UCSD-AML1 (cell line): ENCODE data around the gene ARHGEF7.

Experiments used
- DNase-seq: peaks from one replicate; lab custom pipeline; 2025; ENCODE audit not compliant: unreplicated experiment; lab: John Stamatoyannopoulos, UW

Gene ARHGEF7

DNA sequence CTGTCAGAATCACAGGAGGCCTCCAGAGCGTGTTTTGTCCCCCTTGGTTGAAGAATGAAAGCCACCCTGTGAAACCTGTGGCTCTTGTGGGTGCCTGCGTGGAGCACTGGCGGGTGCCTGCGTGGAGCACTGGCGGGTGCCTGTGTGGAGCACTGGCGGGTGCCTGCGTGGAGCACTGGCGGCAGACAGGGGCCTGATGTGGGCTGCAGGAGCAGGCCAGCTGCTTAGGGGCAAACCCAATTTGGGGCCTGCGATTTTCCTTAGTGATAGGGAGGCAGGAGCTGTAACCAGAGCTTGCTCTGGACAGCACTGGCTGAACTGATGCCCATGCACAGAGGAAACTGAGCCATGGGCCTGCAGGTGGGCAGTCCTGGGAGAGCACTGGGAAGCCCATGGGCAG lies 24.3 kb downstream of the ARHGEF7 start:
- no peak for DNase-seq

DNA sequence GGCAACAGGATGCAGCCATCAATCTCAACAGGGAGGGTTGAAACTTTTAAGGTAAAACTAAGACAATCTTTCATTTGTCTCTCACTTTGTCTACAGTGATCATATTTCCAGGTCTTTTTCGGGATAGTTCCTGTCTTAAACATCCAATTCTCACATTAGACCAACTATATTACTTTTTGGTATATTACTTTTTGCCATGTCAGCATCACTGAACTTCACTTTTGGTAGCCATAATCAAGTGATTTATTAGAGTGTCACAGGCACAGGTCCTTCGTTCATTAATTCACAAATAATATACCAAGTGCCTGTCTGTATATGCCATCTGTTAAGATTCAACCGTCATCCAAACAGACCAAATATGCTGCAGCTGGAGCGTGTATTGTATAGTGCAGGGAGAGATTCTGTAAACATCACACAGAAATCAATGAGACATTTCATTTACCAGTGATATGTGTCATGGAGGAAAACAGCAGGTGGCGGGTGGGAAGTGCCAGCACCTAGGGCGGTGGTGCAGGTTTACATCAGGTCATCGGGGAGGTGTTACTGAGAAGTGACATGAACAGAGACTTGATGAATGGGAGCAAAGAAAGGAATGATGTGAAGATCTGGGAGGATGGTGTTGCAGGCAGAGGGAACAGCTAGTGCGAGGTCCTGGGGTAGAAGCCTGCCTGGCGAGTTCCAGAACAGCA lies 24.9 kb downstream of the ARHGEF7 start:
- no peak for DNase-seq

- no peak for DNase-seq
These were observed 25.5 kb downstream of the ARHGEF7 start for GRCh38 chr13:111140562-111141105.

DNA sequence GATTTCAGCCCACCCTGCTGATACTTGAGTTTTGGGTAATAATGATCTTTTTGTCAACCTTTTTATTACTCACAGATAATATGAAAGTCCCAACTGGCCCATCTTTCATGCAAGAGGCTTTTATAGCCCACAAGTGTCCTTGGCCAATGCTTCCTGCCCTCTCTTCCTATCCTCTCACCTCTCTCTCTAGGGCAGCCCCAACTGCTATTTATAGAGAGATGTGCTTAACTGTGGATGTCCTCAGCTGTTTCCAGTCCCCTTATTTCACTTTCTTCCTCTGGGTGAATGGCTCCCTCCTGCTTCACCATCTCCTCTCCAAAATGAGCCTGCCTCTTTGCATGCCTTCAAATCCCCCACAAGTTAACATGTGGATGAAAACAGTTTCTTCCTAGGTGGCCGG lies 27.4 kb downstream of the ARHGEF7 start:
- no peak for DNase-seq

- no peak for DNase-seq
These were observed 28.9 kb downstream of the ARHGEF7 start for GRCh38 chr13:111143865-111144540.

- DNase-seq, result no peak
These were observed 30.0 kb downstream of the ARHGEF7 start for GRCh38 chr13:111145071-111145470.

DNA sequence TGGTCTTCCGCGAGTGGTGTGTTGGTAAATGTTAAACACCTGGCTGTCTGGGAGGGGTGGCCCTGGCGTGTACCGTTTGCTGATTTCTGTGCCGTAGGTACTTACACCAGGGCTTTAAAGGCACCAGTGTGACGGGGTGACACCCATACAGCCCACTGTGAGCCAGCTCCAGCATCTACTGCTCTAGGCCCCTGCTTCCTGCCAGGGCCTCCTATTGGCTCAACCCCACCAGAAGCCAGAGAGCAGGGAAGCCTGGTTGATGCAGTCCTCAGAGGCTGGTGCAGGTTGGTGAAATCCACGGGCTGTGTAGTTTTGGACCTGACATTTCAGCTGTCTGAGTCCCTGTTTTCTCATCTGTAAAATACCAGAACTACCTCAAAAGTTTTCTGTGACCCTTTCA lies 30.4 kb downstream of the ARHGEF7 start:
- DNase-seq, result no peak

DNA sequence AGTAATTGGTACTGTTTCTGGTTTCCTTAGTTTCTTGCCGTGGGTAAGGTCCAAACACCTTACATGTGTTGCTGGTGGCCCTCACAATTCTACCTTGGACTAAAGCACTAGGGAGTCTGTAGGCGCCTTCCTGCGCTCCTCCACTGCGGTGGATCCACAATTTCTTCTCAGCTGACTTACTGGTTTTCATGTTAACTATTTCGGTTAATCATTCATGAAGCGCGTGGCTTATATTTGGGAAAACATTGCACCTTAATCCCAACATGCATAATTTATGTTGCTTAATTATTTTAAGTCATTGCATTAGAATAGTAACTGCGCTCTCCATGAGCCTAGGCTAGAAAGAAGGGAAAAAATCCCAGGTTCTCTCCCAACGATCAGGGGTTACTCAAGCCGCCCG lies 37.7 kb downstream of the ARHGEF7 start:
- no peak for DNase-seq

- DNase-seq, result peak; percentile 92
These were observed 38.3 kb downstream of the ARHGEF7 start for GRCh38 chr13:111153279-111153976.

GRCh38 chr13:111153977-111154332 lies 38.8 kb downstream of the ARHGEF7 start:
- DNase-seq, result peak; percentile 75

DNA sequence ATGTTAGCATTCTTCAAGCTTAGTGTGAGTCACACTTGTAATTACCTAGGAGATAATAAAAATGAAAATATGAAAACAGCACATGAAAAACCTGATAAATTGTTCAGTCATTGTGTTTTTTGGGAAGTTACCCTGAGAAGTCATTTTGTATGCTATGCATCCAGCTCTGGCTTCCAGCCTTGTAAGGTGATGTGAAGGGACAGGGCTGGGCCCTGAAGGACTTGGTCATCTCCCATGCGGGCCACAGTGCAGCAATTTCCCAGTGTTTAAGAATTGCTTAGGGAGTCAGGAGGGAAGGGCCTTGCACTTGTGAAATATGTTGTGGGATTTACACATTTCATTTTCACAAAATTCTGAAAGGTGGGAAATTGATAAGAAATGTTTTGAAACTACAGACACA lies 41.3 kb downstream of the ARHGEF7 start:
- DNase-seq, result no peak

DNA sequence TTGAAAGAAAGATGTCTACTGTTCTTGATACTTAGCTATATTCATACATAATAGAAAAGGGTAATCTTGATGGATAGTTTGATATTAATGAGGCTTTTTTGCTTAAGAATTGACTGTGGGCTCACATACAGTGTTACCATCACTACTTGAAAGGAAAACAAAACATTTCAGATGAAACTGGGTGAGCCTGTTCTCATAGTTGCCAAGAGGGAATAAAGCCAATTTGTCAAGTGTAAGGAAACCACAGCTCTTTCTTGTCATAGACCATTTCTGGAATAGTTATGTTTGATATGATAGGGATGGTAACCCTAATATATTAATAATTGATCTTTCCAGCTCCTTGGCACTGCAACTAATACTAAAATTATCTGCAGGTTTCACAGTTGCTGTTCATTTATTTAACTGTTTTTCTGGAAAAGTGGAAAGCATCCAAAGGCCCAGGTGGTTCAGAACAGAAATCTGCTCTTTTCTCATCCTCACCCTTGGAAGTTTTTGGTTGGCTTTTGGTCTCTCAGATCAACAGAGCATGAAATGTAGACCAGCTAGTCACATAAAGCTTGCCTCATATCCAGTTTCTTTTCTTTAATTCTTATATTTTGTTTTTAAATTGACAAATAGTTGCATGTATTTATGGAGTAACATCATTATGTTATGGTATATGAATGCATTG lies 43.2 kb downstream of the ARHGEF7 start:
- no peak for DNase-seq

DNA sequence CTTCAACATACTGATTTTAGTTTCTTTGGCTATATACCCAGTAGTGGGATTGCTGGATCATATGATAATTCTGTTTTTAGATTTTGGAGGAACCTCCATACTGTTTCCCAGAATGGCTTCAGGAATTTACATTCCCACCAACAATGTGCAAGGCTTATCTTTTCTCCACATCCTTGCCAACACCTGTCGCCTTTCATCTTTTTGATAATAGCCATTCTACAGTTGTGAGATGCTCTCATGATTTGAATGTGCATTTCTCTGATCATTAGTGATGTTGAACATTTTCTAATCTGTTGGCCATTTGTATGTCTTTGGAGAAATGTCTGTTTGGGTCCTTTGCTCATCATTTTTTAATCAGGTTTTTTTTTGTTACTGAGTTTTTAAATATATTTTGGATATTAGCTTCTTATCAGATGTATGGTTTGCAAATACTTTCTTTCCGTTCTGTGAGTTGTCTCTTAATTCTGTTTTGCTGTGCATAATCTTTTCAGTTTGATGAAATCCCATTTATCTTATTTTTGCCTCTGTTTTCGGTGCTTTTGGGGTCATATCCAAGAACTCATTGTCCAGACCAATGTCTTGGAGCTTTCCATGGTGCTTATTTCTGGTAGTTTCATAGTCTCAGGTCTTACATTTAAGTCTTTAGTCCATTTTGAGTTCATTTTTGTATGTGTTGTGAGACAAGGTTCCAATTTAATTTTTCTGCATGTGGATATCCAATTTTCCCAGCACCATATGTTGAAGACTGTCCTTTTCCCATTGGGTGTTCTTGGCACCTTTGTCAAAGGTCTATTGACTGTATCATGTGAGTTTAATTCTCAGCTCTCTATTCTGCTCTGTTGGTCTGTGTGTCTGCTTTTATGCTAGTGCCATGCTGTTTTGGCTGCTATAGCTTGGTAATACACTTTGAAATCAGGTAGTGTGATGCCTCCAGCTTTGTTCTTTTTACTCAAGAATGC lies 44.5 kb downstream of the ARHGEF7 start:
- DNase-seq, result no peak

DNA sequence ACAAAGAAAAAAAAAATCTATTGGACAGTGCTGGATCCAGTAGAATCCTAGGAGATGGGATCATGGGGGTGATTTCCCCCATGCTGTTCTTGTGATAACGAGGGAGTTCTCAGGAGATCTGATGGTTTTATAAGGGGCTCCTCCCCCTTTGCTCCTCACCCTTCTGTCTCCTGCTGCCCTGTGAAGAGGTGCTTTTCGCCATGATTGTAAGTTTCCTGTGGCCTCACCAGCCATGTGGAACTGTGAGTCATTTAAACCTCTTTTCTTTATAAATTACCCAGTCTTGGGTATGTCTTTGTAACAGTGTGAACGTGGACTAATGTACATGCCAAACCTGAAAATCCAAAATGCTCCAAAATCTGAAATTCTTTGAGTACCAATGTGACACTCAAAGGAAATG lies 45.5 kb downstream of the ARHGEF7 start:
- no peak for DNase-seq

GRCh38 chr13:111161601-111162600 lies 46.8 kb downstream of the ARHGEF7 start:
- no peak for DNase-seq

- DNase-seq, result no peak
These were observed 50.3 kb downstream of the ARHGEF7 start for GRCh38 chr13:111165241-111166010.

DNA sequence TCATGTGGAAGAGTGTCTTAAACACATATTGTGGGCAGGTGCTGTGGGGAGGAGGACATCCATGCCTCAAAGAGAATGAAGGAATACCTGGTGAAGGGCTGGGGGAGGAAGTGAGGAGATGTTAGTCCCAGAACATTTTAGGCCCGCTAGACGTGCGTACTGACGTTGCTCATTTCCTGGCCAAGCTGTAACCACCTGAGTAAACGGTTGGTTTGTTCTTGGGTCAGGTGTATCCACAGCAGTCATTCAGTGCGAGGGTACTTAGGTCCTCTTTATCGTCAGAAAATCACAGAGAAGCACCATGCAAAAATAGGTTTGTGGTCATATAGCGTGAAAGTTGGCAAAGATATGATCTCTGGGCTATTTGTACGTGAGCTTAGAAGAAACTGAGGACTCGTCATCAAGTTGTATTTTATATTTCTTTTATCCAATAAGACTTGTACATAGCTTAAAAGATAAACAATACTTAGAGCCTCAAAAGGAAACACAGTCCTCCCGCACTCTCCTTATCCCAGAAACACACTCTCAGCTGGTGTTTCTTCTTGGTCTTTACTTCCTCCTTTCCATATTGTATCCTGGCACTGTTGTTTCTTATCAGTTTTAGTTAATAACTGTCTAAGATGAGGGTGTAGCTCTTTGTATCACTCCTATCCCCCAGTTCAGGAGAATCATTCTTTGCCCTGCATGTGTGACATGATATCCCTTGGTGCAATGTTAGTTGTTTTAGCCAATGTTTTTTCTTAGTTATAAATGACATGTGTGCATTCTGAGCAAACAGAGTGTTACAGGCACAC lies 52.0 kb downstream of the ARHGEF7 start:
- no peak for DNase-seq

DNA sequence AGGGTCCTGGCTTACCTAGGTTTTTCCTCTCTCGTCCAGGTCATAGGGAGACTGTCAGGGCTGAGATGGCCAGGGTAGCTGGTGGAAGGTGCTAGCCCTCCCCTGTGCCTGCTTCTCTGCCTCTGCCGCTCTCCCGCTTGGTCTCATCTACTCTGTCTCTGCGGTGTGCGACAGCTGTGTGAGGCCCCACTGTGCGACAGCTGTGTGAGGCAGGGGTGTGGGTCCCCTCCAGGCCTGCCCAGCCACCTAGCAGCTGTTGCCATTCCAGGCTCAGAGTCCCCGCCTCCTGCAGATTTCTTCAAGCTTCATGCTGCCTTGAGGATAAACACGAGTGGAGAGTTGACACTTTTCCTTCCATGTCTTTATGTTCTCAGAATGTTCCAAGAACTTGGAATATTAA lies 53.0 kb downstream of the ARHGEF7 start:
- no peak for DNase-seq
